Dermis microvascular lymphatic vessel endothelial cell (primary cell): ENCODE measurements around the gene RYR1. TPM values are rescaled to one million over a fixed set of nuclear protein-coding genes. Genes with fewer than 3 reads are reported as not detected.
"Not testable (repeated sequence)": the region's sequence is repeated elsewhere in the genome, so short reads cannot be mapped to it uniquely, and the experiment has no call there.

Source experiments
- DNase-seq, 2 donors: peaks; one replicate each; pipeline versions ENCODE4 v3.0.0 to v3.0.0-alpha.2; 2010; ENCODE audit warnings: low read depth in 2 of 2
- total RNA-seq: library from RNA; depleted of rRNA; stranded (reverse); fragments of >200 nt; gene quantifications from 2 replicates; pipeline ENCODE4 v1.2.1, GENCODE V29; 2014

The RYR1 gene
- total RNA-seq, 1 donor from 2014 or later: not detected

DNA sequence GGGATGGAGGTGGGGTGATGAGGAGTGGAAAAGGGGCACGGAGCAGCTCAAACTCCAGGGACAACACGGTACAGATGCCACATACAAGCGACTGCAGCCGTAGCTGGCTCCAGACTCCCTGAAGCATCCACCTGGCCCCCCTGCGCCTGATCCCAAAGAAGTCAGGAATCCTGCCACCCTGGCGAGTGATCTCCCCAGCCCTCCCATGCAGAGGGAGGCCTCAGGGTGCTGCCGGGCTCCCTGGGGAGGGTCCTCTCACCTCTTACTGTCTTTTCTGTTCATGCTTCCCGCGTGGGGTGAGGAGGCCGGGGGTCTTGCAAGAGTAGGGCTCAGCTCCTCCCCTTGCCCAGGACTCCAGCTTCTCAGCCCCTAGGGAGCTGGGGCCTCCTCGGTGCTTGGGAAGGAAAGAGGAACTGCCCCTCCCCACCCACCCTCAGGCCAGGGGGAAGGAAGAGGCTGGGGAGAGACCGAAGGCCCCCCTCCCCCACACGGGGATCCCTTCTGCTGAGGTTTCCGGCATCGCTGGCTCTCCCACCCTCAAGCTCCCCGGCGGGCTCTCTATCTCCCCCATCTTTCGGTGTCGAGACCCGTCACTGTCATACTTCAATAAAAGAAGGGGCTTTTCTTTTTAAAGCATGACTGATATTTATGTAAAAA lies 7.6 kb upstream of the RYR1 start, which contains the start of gene RASGRP4:
Gene RASGRP4 (minus strand): TSS at position 410 of the 657 bp plus-strand sequence. CDS start 128 bp downstream, at position 282.
- no peak for DNase-seq

DNA sequence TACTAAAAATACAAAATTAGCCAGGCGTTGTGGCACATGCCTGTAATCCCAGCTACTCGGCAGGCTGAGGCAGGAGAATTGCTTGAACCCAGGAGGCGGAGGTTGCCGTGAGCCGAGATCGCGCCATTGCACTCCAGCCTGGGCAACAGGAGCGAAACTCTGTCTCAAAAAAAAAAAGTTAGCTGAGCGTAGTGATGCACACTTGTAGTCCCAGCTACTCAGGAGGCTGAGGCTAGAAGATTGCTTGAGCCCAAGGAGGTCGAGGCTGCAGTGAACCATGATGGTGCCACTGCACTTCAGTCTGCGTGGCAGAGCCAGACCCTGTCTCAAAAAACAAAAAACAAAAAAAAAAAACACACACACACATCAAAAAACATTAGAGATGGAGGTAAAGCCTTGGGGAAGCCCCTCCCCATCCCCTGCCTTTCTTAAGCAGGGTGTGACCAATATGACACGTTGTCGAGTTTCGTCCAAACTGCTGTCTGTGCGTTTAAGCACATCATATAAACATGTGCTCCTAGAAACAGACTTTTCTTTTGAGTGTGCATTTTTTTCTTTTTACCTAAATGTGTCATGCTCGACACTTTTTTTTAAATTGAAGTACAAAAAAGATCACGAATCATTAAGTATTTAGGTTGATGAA lies 6.3 kb upstream of the RYR1 start:
- not testable (repeated sequence) for DNase-seq

- DNase-seq: no peak
Observed at GRCh38 chr19:38429055-38429810, 4.3 kb upstream of the RYR1 start.

DNA sequence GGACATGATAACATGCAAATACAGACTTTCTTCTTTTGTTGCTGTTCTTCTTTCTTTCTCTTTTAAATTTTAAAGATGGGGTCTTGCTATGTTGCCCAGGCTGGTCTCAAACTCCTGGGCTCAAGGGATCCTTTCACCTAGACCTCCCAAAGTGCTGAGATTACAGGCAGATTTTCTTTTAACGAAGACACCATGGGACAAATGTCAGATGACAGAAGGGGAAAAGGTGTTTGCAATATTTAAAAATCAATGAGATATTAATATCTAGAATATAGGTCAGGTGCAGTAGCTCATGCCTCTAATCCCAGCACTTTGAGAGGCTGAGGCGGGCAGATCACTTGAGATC lies 3.7 kb upstream of the RYR1 start:
- DNase-seq: no peak

DNA sequence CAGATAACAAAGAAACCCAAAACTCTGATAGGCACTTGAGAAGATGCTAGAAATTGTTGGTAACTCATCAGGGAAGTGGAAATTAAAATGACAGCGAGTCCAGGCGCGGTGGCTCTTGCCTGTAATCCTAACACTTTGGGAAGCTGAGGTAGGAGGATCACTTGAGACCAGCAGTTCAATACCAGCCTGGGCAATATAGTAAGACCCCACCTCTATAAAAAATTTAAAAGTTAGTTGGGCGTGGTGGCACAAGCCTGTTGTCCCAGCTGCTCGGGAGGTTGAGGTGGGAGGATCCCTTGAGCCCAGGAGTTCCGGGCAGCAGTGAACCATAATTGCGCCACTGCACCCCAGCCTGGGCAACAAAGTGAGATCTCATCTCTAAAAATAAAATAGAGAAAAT lies 2.6 kb upstream of the RYR1 start:
- DNase-seq: no peak

DNA sequence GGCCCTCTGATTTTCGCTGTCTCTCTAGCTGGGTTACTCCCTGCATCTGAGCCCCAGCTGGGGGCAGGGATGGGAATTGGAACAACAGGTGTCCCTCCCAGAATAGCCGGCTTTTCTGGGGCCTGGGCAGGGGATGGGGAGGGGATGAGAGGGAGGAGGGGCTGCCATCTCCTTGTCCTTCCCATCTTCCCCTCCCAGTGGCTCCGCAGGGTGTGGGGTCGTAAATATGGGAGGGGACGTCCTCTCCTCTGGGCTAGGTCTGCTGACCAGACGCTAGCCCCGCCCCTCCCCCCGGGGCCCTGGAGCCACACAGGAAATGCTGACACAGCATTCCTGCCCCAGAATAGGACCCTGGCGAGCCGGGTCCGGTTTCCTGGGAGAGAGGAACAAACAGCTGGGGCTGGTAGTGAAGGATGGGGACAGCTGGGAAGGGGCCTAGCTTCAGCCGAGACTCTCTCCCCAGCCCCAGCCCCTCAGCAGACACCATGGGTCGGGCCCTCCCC lies 1.1 kb downstream of the RYR1 start:
- DNase-seq: no peak

DNA sequence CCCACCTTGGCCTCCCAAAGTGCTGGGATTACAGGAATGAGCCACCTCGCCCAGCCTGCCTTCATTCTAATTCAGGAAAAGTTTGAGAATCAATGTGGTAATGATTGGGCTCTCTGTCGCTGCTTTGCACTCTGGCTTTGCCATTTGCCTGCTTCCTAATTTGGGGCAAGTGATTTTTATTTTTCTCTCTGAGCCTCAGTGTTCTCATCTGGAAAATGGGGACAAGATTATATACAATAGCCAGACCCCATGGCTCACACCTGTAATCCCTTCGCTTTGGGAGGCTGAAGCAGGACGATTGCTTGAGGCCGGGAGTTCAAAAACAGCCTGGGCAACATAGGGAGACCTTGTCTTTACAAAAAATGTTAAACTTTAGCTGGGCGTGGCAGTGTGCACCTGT lies 3.8 kb downstream of the RYR1 start:
- no peak for DNase-seq

DNA sequence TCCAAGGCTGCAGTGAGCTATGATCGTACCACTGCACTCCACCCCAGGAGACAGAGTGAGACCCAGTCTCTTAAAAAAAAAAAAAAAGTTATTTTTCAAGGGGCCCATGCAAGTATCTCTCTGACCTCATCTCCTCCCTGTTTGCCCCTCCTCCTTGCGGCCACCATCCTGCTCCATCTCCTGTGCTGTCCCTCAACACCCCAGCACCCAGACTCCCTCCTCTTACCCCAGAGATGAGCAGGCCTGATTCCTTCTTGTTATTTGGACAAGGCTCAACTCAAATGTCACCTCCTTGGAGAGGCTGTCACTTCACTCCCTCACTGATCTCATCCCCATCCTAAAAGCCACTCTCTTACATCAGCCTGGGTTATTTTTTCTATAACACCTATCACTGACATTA lies 4.4 kb downstream of the RYR1 start:
- no peak for DNase-seq

- no peak for DNase-seq
Observed at GRCh38 chr19:38440592-38440991, 7.1 kb downstream of the RYR1 start.

- DNase-seq: no peak
Observed at GRCh38 chr19:38441657-38442348, 8.3 kb downstream of the RYR1 start.

- no peak for DNase-seq
Observed at GRCh38 chr19:38442736-38443135, 9.2 kb downstream of the RYR1 start.

DNA sequence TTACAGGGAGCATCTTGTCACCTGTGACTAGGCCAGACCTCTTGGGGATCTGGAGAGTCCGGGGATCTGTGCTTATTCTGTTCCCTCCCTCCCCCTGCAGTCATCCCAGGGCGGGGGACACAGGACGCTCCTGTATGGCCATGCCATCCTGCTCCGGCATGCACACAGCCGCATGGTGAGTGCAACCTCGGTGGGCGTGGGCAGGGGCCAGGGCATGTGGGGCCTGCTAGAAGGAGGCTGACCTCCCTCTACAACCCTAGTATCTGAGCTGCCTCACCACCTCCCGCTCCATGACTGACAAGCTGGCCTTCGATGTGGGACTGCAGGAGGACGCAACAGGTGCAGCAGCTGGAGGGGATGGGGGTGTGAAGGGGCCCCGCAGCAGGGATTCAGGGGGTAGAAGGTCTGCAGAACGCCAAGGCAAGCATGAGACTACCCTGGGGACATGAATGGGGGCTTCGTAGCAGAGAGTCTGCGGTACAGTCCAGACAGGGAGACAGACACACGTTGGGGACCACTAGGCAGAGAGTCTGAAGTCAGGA lies 10.0 kb downstream of the RYR1 start:
- no peak for DNase-seq

GRCh38 chr19:38444026-38444425 lies 10.5 kb downstream of the RYR1 start:
- no peak for DNase-seq

DNA sequence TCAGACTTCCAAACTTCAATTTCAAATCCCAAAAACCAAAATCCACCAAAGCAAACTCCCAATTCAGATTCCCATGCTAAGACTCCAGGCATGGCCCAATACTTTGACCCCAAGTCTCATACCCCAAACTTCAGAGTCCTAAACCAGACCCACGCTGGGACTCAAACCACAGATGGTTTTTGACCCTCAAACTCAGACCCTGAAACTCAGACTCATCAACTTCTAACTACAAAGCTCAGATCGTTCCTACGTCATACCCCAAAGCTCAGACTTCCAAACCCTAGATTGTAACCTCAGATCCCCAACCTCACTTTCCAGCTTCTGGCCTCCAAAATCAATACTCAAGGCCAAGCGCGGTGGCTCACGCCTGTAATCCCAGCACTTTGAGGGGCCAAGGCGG lies 11.9 kb downstream of the RYR1 start:
- DNase-seq: no peak

DNA sequence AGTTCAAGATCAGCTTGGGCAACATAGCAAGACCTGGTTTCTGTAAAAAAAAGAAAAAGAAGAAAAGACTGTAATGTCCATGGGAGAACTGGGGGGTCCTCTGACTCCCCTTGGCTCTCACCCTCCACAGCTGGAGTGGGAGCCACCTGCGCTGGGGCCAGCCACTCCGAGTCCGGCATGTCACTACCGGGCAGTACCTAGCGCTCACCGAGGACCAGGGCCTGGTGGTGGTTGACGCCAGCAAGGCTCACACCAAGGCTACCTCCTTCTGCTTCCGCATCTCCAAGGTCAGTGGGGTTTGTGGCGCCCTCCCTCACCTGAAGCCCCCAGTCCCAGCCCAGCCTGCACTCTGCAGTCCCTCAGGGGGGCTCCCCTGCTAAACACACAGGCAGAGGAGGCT lies 14.7 kb downstream of the RYR1 start:
- no peak for DNase-seq

DNA sequence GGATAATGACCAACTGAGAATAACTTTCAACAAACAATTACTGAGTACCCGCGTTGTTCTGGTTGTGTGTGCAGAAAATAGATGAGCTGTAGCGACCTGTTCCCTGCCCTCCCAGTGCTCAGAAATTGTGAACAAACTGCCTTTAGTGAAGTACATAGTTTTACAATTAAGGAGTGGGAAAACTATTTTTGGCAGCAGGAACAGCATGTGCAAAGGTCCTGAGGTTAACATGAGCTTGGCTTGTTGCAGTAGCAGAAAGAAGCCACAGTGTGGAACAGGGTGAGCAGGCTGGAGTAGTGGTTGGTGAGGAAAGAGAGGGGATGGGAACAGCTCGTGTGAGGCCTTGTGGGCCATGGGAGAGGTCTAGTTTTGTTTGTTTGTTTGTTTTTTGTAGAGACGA lies 16.0 kb downstream of the RYR1 start:
- DNase-seq: no peak

- DNase-seq: no peak
Observed at GRCh38 chr19:38451036-38451435, 17.5 kb downstream of the RYR1 start.

DNA sequence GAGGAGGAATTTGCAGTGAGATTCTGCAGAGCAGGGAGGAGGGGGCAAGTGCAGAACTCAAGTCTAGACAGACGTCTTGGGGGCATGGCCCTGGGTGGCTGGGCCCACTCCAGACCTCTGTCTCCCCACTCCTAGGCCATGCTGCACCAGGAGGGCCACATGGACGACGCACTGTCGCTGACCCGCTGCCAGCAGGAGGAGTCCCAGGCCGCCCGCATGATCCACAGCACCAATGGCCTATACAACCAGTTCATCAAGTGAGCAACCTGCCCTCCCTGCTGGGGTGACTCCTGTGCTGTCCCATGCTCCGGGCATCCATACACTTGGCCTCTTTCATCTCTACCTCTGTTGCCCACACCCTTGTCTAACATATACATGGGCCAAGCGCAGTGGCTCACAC lies 18.1 kb downstream of the RYR1 start:
- no peak for DNase-seq

- DNase-seq: no peak
Observed at GRCh38 chr19:38452430-38453366, 19.2 kb downstream of the RYR1 start.

DNA sequence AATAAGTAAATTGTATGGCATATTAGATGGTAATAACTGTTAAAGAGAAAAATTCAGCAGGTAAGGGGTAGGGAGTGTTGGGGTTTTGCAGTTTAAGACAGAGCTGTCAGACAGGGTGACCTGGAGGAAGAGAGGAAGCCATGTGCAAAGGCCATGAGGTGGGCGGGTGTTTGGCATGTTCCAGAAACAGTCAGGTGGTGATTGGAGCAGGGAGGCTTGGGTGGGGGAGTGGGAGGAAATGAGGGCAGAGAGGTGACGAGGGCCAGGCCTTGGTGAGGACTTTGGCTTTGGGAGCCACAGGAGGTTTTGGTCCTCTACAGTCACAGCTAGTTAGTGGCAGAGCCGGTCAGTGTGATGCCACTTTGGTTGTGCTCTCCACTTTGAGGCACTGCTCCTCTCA lies 20.1 kb downstream of the RYR1 start:
- DNase-seq: no peak

DNA sequence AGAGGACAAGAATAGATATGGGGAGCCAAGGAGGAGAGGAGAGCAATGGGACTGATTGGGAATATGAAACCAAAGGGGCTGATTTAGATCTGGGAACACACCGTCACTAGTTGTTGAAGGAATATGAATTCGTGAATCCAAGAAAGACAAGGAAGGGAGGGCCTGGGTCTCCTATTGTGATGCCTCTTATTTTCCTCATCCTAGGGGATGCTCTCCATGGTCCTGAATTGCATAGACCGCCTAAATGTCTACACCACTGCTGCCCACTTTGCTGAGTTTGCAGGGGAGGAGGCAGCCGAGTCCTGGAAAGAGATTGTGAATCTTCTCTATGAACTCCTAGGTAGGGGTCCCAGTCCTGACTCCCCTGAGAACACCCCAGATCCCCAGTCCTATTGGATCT lies 21.5 kb downstream of the RYR1 start:
- peak in 1 of 2 donors; percentile 31 for DNase-seq
